Panc1 (cell line): ENCODE measurements around the gene PELI3.

ENCODE experiments used
- CTCF ChIP-seq: fragments of 450-650 bp; IDR thresholded peaks from 2 replicates; pipeline ENCODE4 v1.5.1; 2017; ENCODE audit warnings: mild to moderate bottlenecking
- POLR2AphosphoS5 ChIP-seq: IDR thresholded peaks from 2 replicates; pipeline ENCODE4 v1.6.1; 2012; ENCODE audit warnings: mild to moderate bottlenecking, low read depth, low read length, moderate library complexity
- REST ChIP-seq, 2 experiments: IDR thresholded peaks; 2 replicates each; pipeline ENCODE4 v1.6.1; 2011 to 2012; ENCODE audit warnings: low read depth in 2 of 2, control low read depth in 1 of 2, low read length in 1 of 2, mild to moderate bottlenecking in 1 of 2, moderate library complexity in 1 of 2; ENCODE audit not compliant: insufficient read depth in 1 of 2
- SIN3A ChIP-seq: IDR thresholded peaks from 2 replicates; pipeline ENCODE4 v1.6.1; 2012; ENCODE audit warnings: low read depth, mild to moderate bottlenecking, low read length, moderate library complexity, borderline replicate concordance; ENCODE audit not compliant: insufficient read depth
- TCF7L2 ChIP-seq: IDR thresholded peaks from 2 replicates; pipeline ENCODE4 v1.6.1; 2011; ENCODE audit warnings: mild to moderate bottlenecking, low read depth, low read length, inconsistent platforms

- TF ChIP-seq CTCF (no peak), POLR2AphosphoS5 (no peak), REST (IDR thresholded peaks at IDR 0.05; ENCODE audit: insufficient read depth in 1 of 2, low read depth in 2 of 2, low read length in 1 of 2) (no peak), TCF7L2 (no peak), SIN3A (no peak)
Observed at GRCh38 chr11:66505276-66505816, 38.6 kb downstream of the PELI3 start.
